Keratinocyte (primary cell): ENCODE measurements around the gene CCDC127. TPM values are rescaled to one million over a fixed set of nuclear protein-coding genes. Genes with fewer than 3 reads are reported as not detected.

Source experiments
- DNase-seq: peaks from one replicate; pipeline ENCODE4 v3.0.0-alpha.2; 2011; ENCODE audit warnings: low read depth, missing footprints, low spot score
- FAIRE-seq: peaks from 2 replicates; lab custom pipeline; 2011; peaks lifted over from hg19 to GRCh38; lab: Jason Lieb, UNC
- H2AFZ ChIP-seq: 2 replicates; pipeline ENCODE4 v1.6.0; 2012; ENCODE audit warnings: low read length, control low read depth, inconsistent platforms; ENCODE audit not compliant: control insufficient read depth
- H3K27ac ChIP-seq: 2 replicates; pipeline ENCODE4 v1.5.1; 2011; ENCODE audit warnings: low read length; ENCODE audit not compliant: control insufficient read depth, insufficient read depth
- H3K27me3 ChIP-seq: 3 replicates; pipeline ENCODE4 v1.6.0; 2011; ENCODE audit warnings: low read length; ENCODE audit not compliant: control insufficient read depth, insufficient read depth; ENCODE audit errors: extremely low read depth
- H3K36me3 ChIP-seq, 2 experiments: 2 replicates in 1 of 2; 3 replicates in 1 of 2; pipeline ENCODE4 v1.5.1; 2011; ENCODE audit warnings: low read length in 2 of 2, mild to moderate bottlenecking in 1 of 2; ENCODE audit not compliant: control insufficient read depth in 2 of 2, insufficient read depth in 2 of 2; ENCODE audit errors: extremely low read depth in 1 of 2
- H3K4me1 ChIP-seq: 3 replicates; pipeline ENCODE4 v1.5.1; 2011; ENCODE audit warnings: low read length; ENCODE audit not compliant: control insufficient read depth, insufficient read depth; ENCODE audit errors: extremely low read depth
- H3K4me2 ChIP-seq: 3 replicates; pipeline ENCODE4 v1.6.0; 2011; ENCODE audit warnings: low read depth, low read length; ENCODE audit not compliant: control insufficient read depth, insufficient read depth; ENCODE audit errors: extremely low read depth
- H3K4me3 ChIP-seq, 3 experiments: fragments of 200-600 bp in 1 of 3; sonication (generic) in 1 of 3; 2 replicates in 2 of 3; 3 replicates in 1 of 3; pipeline ENCODE4 v1.5.1; 2011 to 2016; ENCODE audit warnings: low read length in 3 of 3, mild to moderate bottlenecking in 3 of 3, control low read depth in 2 of 3, inconsistent platforms in 1 of 3, low read depth in 1 of 3, mixed read lengths in 1 of 3, mixed run types in 1 of 3, moderate library complexity in 1 of 3; ENCODE audit not compliant: control insufficient read depth in 2 of 3, insufficient read depth in 2 of 3; ENCODE audit errors: extremely low read depth in 1 of 3
- H3K79me2 ChIP-seq: 2 replicates; pipeline ENCODE4 v1.6.0; 2012; ENCODE audit warnings: low read length; ENCODE audit not compliant: control insufficient read depth, insufficient read depth
- H3K9ac ChIP-seq: 3 replicates; pipeline ENCODE4 v1.6.0; 2011; ENCODE audit warnings: low read length; ENCODE audit not compliant: control insufficient read depth, insufficient read depth; ENCODE audit errors: extremely low read depth
- H3K9me1 ChIP-seq: 3 replicates; pipeline ENCODE4 v1.6.0; 2011; ENCODE audit warnings: low read length; ENCODE audit not compliant: control insufficient read depth, insufficient read depth; ENCODE audit errors: extremely low read depth
- H3K9me3 ChIP-seq: 2 replicates; pipeline ENCODE4 v1.5.1; 2012; ENCODE audit warnings: low read depth, low read length; ENCODE audit not compliant: control insufficient read depth
- H4K20me1 ChIP-seq: 3 replicates; pipeline ENCODE4 v1.6.0; 2011; ENCODE audit warnings: low read length; ENCODE audit not compliant: control insufficient read depth, insufficient read depth; ENCODE audit errors: extremely low read depth
- EZH2 ChIP-seq: IDR thresholded peaks from one replicate; pipeline ENCODE4 v1.6.1; 2012; ENCODE audit warnings: inconsistent platforms, mild to moderate bottlenecking, low read length, moderate library complexity
- dilution Hi-C: fragments of 300-500 bp; cut with MboI; formaldehyde crosslinking; loops from one replicate; pipeline ENCODE4 v1.7.0; 2020; ENCODE audit warnings: low sequenced_read_pairs; ENCODE audit not compliant: extremely low pct_ligation_motif_present
- polyA plus RNA-seq, 5 experiments: library from polyadenylated mRNA; depleted of rRNA in 3 of 5; stranded (reverse) in 3 of 5; stranded (forward) in 1 of 5; unstranded in 1 of 5; fragments of >200 nt; gene quantifications; 1 replicate in 1 of 5; 2 replicates in 3 of 5; 3 replicates in 1 of 5; pipeline versions ENCODE4 v1.2.1 to v1.2.3, GENCODE V29; 2011 to 2012; ENCODE audit warnings: missing spikeins in 2 of 5, low read depth in 1 of 5, low replicate concordance in 1 of 5
- TF ChIP-seq, protein P1 (sequence below), 3 experiments: IDR thresholded peaks in 1 of 3; conservative IDR thresholded peaks in 1 of 3; optimal IDR thresholded peaks in 1 of 3; 2 replicates in 2 of 3; 3 replicates in 1 of 3; pipeline versions ENCODE3 to v1.5.1; 2011; ENCODE audit warnings: low read length in 3 of 3, mild to moderate bottlenecking in 3 of 3, moderate library complexity in 2 of 3, control low read depth in 1 of 3, inconsistent platforms in 1 of 3; ENCODE audit not compliant: insufficient read depth in 2 of 3; ENCODE audit errors: extremely low read depth in 1 of 3

CCDC127 gene
- polyA plus RNA-seq, 1 donor (not counting 4 experiments of a cell fraction or from before 2014, with no cell fraction given) = 4.9 TPM

DNA sequence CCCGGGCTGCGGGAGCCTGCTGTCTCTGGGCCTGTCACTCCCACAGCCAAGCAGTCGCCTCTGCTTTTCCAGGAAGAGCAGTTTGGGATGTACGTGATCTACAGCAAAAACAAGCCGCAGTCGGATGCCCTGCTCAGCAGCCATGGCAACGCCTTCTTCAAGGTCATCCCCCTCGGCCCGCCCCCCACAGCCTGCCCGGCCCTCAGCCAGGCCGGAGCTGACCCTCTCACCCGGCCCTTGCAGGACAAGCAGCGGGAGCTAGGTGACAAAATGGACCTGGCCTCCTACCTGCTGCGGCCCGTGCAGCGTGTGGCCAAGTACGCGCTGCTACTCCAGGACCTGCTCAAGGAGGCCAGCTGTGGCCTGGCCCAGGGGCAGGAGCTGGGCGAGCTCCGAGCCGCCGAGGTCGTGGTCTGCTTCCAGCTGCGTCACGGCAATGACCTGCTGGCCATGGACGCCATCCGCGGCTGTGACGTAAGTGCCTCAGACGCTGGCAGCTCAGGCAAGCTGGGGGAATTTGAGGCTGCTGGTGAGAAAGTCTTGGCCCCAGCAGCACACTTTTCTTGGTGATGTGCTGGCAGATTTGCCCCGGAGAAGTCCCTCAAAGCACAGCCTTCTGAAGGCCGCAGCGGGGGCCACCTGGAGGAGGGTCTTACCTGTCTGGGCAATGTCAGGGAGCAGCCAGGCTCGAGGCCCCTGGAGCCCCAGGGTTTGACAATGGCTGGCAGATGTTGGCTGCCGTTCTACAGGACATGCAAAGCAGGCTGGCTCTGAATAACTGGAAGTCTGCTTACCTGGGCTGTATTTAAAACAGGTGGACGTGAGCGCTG lies 46.8 kb downstream of the CCDC127 start:
- dilution Hi-C loops = no loop called here
- no peaks in the 10 kb centered on the region for H3K79me2 ChIP-seq
- H3K9me3 ChIP-seq = no peaks in the 10 kb centered on the region
- TF ChIP-seq EZH2 = no peak
- TF ChIP-seq, protein P1, sequence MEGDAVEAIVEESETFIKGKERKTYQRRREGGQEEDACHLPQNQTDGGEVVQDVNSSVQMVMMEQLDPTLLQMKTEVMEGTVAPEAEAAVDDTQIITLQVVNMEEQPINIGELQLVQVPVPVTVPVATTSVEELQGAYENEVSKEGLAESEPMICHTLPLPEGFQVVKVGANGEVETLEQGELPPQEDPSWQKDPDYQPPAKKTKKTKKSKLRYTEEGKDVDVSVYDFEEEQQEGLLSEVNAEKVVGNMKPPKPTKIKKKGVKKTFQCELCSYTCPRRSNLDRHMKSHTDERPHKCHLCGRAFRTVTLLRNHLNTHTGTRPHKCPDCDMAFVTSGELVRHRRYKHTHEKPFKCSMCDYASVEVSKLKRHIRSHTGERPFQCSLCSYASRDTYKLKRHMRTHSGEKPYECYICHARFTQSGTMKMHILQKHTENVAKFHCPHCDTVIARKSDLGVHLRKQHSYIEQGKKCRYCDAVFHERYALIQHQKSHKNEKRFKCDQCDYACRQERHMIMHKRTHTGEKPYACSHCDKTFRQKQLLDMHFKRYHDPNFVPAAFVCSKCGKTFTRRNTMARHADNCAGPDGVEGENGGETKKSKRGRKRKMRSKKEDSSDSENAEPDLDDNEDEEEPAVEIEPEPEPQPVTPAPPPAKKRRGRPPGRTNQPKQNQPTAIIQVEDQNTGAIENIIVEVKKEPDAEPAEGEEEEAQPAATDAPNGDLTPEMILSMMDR (optimal IDR thresholded peaks at IDR 0.05 in 1 of 3, IDR thresholded peaks at IDR 0.05 in 1 of 3, conservative IDR thresholded peaks at IDR 0.05 in 1 of 3; ENCODE audit: extremely low read depth in 1 of 3, insufficient read depth in 2 of 3, low read length in 3 of 3) = no peak
- H3K4me2 ChIP-seq = no peak overlapping the region
- no peak overlapping the region for H3K9ac ChIP-seq
- H3K27ac ChIP-seq = no peak overlapping the region
- no peaks in the 10 kb centered on the region for H4K20me1 ChIP-seq
- H3K9me1 ChIP-seq = no peaks in the 10 kb centered on the region
- H3K27me3 ChIP-seq = no peaks in the 10 kb centered on the region
- no peak overlapping the region for H3K4me3 ChIP-seq
- no peaks in the 10 kb centered on the region for H3K36me3 ChIP-seq
- H2AFZ ChIP-seq = no peak overlapping the region
- no peaks in the 10 kb centered on the region for H3K4me1 ChIP-seq
- FAIRE-seq = no peak
- no peak for DNase-seq

DNA sequence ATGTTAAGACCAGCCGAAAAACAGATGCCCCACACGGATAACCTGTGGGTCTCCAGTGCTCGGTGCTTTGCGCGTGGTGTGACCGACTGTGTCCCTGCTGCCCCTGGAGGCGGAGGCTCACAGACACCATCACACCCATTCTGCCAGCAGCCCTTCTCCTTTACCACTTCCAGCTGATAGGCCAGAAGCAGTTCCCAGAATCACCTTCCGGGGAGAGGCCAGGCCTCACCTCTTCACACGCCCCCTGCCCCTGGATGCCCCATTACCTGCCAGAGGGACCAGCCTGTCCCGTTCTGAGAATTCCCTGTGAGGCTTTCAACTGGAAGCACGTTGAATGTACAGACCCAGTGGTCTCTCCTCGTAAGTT lies 48.2 kb downstream of the CCDC127 start:
- no peaks in the 10 kb centered on the region for H4K20me1 ChIP-seq
- dilution Hi-C loops = no loop called here
- TF ChIP-seq EZH2 = no peak
- TF ChIP-seq, protein P1 (optimal IDR thresholded peaks at IDR 0.05 in 1 of 3, IDR thresholded peaks at IDR 0.05 in 1 of 3, conservative IDR thresholded peaks at IDR 0.05 in 1 of 3; ENCODE audit: extremely low read depth in 1 of 3, insufficient read depth in 2 of 3, low read length in 3 of 3) = no peak
- no peak overlapping the region for H2AFZ ChIP-seq
- FAIRE-seq (no peak), DNase-seq (no peak)
- no peaks in the 10 kb centered on the region for H3K9me3 ChIP-seq
- H3K4me1 ChIP-seq = no peaks in the 10 kb centered on the region
- no peaks in the 10 kb centered on the region for H3K79me2 ChIP-seq
- no peak overlapping the region for H3K27ac ChIP-seq
- no peak overlapping the region for H3K9ac ChIP-seq
- no peak overlapping the region for H3K4me2 ChIP-seq
- H3K27me3 ChIP-seq = no peaks in the 10 kb centered on the region
- no peaks in the 10 kb centered on the region for H3K36me3 ChIP-seq
- no peaks in the 10 kb centered on the region for H3K9me1 ChIP-seq
- no peak overlapping the region for H3K4me3 ChIP-seq
